CD14-positive monocyte (primary cell): Measurements from ENCODE around the gene TOR4A. TPM values are rescaled to one million over a fixed set of nuclear protein-coding genes. Genes with fewer than 3 reads are reported as not detected.
A peak's percentile ranks its signal among the peaks of the same experiment; 100 is the strongest.

Experiments used
- DNase-seq, 3 donors: peaks; one replicate each; pipeline ENCODE4 v3.0.0-alpha.2; 2011 to 2022
- H2AFZ ChIP-seq: 2 replicates; pipeline ENCODE4 v1.6.0; 2012; ENCODE audit warnings: mild to moderate bottlenecking, low read depth, low read length, inconsistent platforms; ENCODE audit not compliant: insufficient read depth, poor library complexity, severe bottlenecking
- H3K27ac ChIP-seq, 2 donors: 1 replicate in 1 of 2; 2 replicates in 1 of 2; pipeline ENCODE4 v1.5.1; 2012 to 2013; ENCODE audit warnings: low read length in 2 of 2, control low read depth in 1 of 2, inconsistent platforms in 1 of 2, low read depth in 1 of 2, mild to moderate bottlenecking in 1 of 2
- H3K27me3 ChIP-seq, 2 donors: one replicate each; pipeline versions ENCODE4 v1.6.0 to v1.6.1; 2011 to 2013; ENCODE audit warnings: low read length in 2 of 2; ENCODE audit not compliant: control insufficient read depth in 2 of 2, insufficient read depth in 2 of 2
- H3K36me3 ChIP-seq, 2 donors: replicated peaks in 1 of 2; 1 replicate in 1 of 2; 2 replicates in 1 of 2; pipeline versions ENCODE4 v1.5.1 to v1.6.1; 2012 to 2013; ENCODE audit warnings: low read length in 2 of 2, control low read depth in 1 of 2, inconsistent platforms in 1 of 2, mild to moderate bottlenecking in 1 of 2; ENCODE audit not compliant: insufficient read depth in 2 of 2, control insufficient read depth in 1 of 2
- H3K4me1 ChIP-seq, 2 donors: 1 replicate in 1 of 2; 2 replicates in 1 of 2; pipeline versions ENCODE4 v1.5.1 to v1.6.1; 2012 to 2013; ENCODE audit warnings: low read length in 2 of 2, control low read depth in 1 of 2, inconsistent platforms in 1 of 2, mild to moderate bottlenecking in 1 of 2, moderate library complexity in 1 of 2; ENCODE audit not compliant: insufficient read depth in 2 of 2, control insufficient read depth in 1 of 2
- H3K4me2 ChIP-seq: replicated peaks from 2 replicates; pipeline ENCODE3; 2012; ENCODE audit warnings: low read length, moderate library complexity, mild to moderate bottlenecking; ENCODE audit not compliant: poor library complexity, severe bottlenecking; ENCODE audit errors: extremely low read depth
- H3K4me3 ChIP-seq, 3 experiments: fragments of 200-600 bp in 1 of 3; sonication (generic) in 1 of 3; replicated peaks in 1 of 3; 1 replicate in 2 of 3; 2 replicates in 1 of 3; pipeline ENCODE4 v1.5.1; 2011 to 2013; ENCODE audit warnings: low read length in 3 of 3, mild to moderate bottlenecking in 3 of 3, control low read depth in 2 of 3, low read depth in 2 of 3, inconsistent platforms in 1 of 3, moderate library complexity in 1 of 3
- H3K79me2 ChIP-seq: 2 replicates; pipeline ENCODE4 v1.6.0; 2012; ENCODE audit warnings: mild to moderate bottlenecking, control low read depth, inconsistent platforms, low read length, moderate library complexity; ENCODE audit not compliant: insufficient read depth
- H3K9ac ChIP-seq: 2 replicates; pipeline ENCODE4 v1.6.0; 2017; ENCODE audit warnings: low read length, mild to moderate bottlenecking; ENCODE audit not compliant: insufficient read depth, poor library complexity, severe bottlenecking
- H3K9me3 ChIP-seq, 2 donors: replicated peaks in 1 of 2; 1 replicate in 1 of 2; 2 replicates in 1 of 2; pipeline versions ENCODE4 v1.5.1 to v1.6.1; 2012 to 2013; ENCODE audit warnings: low read length in 2 of 2, control low read depth in 1 of 2; ENCODE audit not compliant: control insufficient read depth in 1 of 2, insufficient read depth in 1 of 2
- H4K20me1 ChIP-seq: 2 replicates; pipeline ENCODE4 v1.6.0; 2012; ENCODE audit warnings: mild to moderate bottlenecking, low read length, control low read depth, moderate library complexity; ENCODE audit not compliant: insufficient read depth
- H3K27ac Mint-ChIP-seq, 7 donors: one replicate each; pipeline ENCODE4 v1.8.0; 2020; ENCODE audit warnings: mild to moderate bottlenecking in 7 of 7, mixed read lengths in 7 of 7, moderate library complexity in 6 of 7, inconsistent platforms in 2 of 7
- H3K27me3 Mint-ChIP-seq, 3 donors: one replicate each; pipeline ENCODE4 v1.8.0; 2021 to 2022; ENCODE audit warnings: low read depth in 3 of 3, mild to moderate bottlenecking in 3 of 3, mixed read lengths in 3 of 3, moderate library complexity in 3 of 3, inconsistent platforms in 1 of 3
- H3K36me3 Mint-ChIP-seq, 2 donors: one replicate each; pipeline ENCODE4 v1.8.0; 2020; ENCODE audit warnings: mixed read lengths in 2 of 2, inconsistent platforms in 1 of 2, mild to moderate bottlenecking in 1 of 2
- H3K4me1 Mint-ChIP-seq: one replicate; pipeline ENCODE4 v1.8.0; 2020; ENCODE audit warnings: mild to moderate bottlenecking, mixed read lengths
- H3K4me3 Mint-ChIP-seq, 2 donors: one replicate each; pipeline ENCODE4 v1.8.0; 2020; ENCODE audit warnings: mild to moderate bottlenecking in 2 of 2, mixed read lengths in 2 of 2, moderate library complexity in 1 of 2
- H3K9me3 Mint-ChIP-seq, 7 donors: one replicate each; pipeline ENCODE4 v1.8.0; 2020 to 2022; ENCODE audit warnings: mixed read lengths in 7 of 7, mild to moderate bottlenecking in 6 of 7, moderate library complexity in 6 of 7, inconsistent platforms in 2 of 7
- whole genome bisulfite sequencing: methylation state at CpG from one replicate; pipeline ENCODE4 v1.1.5; 2013; ENCODE audit warnings: missing lambda C conversion rate; ENCODE audit not compliant: insufficient coverage; 5-methylcytosine and 5-hydroxymethylcytosine counted together
- intact Hi-C, 2 donors: fragments of 100-400 bp; cut with micrococcal nuclease; formaldehyde crosslinking; loops; one replicate each; pipeline versions ENCODE4 v1.15.0 to v1.15.1; 2023
- polyA plus RNA-seq, 3 donors: library from polyadenylated mRNA; depleted of rRNA in 1 of 3; unstranded in 2 of 3; stranded (reverse) in 1 of 3; fragments of 300-500 nt in 2 of 3; fragments of >200 nt in 1 of 3; fragmentation: Illumina TruSeq in 2 of 3; gene quantifications; 1 replicate in 2 of 3; 2 replicates in 1 of 3; pipeline ENCODE4 v1.2.3, GENCODE V29; 2012 to 2021
- TF ChIP-seq, protein P1 (sequence below): fragments of 200-600 bp; IDR thresholded peaks from one replicate; pipeline ENCODE4 v1.8.0; 2022; ENCODE audit warnings: antibody characterized with exemption, mild to moderate bottlenecking

Gene TOR4A
- polyA plus RNA-seq, 3 donors = 13.7 to 17.6 (median 15.4) TPM

GRCh38 chr9:137243626-137244485 lies 33.7 kb upstream of the TOR4A start:
- intact Hi-C loops = loop anchor here in 1 of 2 donors (5.0 kb wide), 1 partner anchor 42 kb away; the partner anchor contains the start of gene TPRN
- no peak overlapping the region for H3K4me3 Mint-ChIP-seq
- H3K79me2 ChIP-seq = peaks cover 25% of the 10 kb centered on the region
- H3K9me3 ChIP-seq = no peaks in the 10 kb centered on the region
- no peaks in the 10 kb centered on the region for H3K27me3 ChIP-seq
- peak overlapping the region in 5 of 7 donors; percentile 18 to 77 (median 57) for H3K27ac Mint-ChIP-seq
- DNase-seq = peak in 1 of 3 donors; percentile 47
- H3K27ac ChIP-seq = peak overlapping the region in 1 of 2 donors; percentile 20
- H3K36me3 ChIP-seq = peaks cover 18 to 19% of the 10 kb centered on the region in 2 donors
- H3K4me1 ChIP-seq = peaks cover 29 to 44% of the 10 kb centered on the region in 2 donors
- peaks cover 0 to 3% (median 0%) of the 10 kb centered on the region in 7 donors for H3K9me3 Mint-ChIP-seq
- no peak overlapping the region for H3K4me2 ChIP-seq
- peaks cover 2 to 4% (median 2%) of the 10 kb centered on the region in 3 donors for H3K27me3 Mint-ChIP-seq
- H4K20me1 ChIP-seq = peaks cover 33% of the 10 kb centered on the region
- peaks cover 36% of the 10 kb centered on the region for H3K4me1 Mint-ChIP-seq
- 80% methylated on average over 10 of the region's 15 CpGs for WGBS
- TF ChIP-seq, protein P1, sequence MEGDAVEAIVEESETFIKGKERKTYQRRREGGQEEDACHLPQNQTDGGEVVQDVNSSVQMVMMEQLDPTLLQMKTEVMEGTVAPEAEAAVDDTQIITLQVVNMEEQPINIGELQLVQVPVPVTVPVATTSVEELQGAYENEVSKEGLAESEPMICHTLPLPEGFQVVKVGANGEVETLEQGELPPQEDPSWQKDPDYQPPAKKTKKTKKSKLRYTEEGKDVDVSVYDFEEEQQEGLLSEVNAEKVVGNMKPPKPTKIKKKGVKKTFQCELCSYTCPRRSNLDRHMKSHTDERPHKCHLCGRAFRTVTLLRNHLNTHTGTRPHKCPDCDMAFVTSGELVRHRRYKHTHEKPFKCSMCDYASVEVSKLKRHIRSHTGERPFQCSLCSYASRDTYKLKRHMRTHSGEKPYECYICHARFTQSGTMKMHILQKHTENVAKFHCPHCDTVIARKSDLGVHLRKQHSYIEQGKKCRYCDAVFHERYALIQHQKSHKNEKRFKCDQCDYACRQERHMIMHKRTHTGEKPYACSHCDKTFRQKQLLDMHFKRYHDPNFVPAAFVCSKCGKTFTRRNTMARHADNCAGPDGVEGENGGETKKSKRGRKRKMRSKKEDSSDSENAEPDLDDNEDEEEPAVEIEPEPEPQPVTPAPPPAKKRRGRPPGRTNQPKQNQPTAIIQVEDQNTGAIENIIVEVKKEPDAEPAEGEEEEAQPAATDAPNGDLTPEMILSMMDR = no peak
- no peak overlapping the region for H3K9ac ChIP-seq
- H3K36me3 Mint-ChIP-seq = peaks cover 15 to 18% of the 10 kb centered on the region in 2 donors
- no peak overlapping the region for H2AFZ ChIP-seq
- H3K4me3 ChIP-seq = no peak overlapping the region

GRCh38 chr9:137244486-137245449 lies 32.8 kb upstream of the TOR4A start:
- no peak overlapping the region for H3K27ac ChIP-seq
- Mint-ChIP-seq H3K36me3 (peaks cover 15 to 18% of the 10 kb centered on the region in 2 donors), H3K4me1 (peaks cover 27% of the 10 kb centered on the region), H3K27ac (no peak overlapping the region), H3K9me3 (peaks cover 0 to 3% (median 0%) of the 10 kb centered on the region in 7 donors), H3K4me3 (no peak overlapping the region), H3K27me3 (peaks cover 2 to 7% (median 6%) of the 10 kb centered on the region in 3 donors)
- intact Hi-C loops = loop anchor here in 1 of 2 donors (5.0 kb wide), 1 partner anchor 42 kb away; the partner anchor contains the start of gene TPRN
- peaks cover 18 to 19% of the 10 kb centered on the region in 2 donors for H3K36me3 ChIP-seq
- peaks cover 20 to 35% of the 10 kb centered on the region in 2 donors for H3K4me1 ChIP-seq
- H3K27me3 ChIP-seq = no peaks in the 10 kb centered on the region
- peaks cover 17% of the 10 kb centered on the region for H3K79me2 ChIP-seq
- no peak overlapping the region for H3K4me3 ChIP-seq
- H2AFZ ChIP-seq = no peak overlapping the region
- TF ChIP-seq, protein P1 = no peak
- H4K20me1 ChIP-seq = peaks cover 33% of the 10 kb centered on the region
- no peaks in the 10 kb centered on the region for H3K9me3 ChIP-seq
- no peak overlapping the region for H3K4me2 ChIP-seq
- no peak overlapping the region for H3K9ac ChIP-seq
- WGBS = 91% methylated on average over 27 of the region's 36 CpGs
- no peak for DNase-seq
